HG03175 (cell line): Measurements from ENCODE around the gene TCF12.
A peak's percentile ranks its signal among the peaks of the same experiment; 100 is the strongest.
"Not testable (repeated sequence)": the region's sequence is repeated elsewhere in the genome, so short reads cannot be mapped to it uniquely, and the experiment has no call there.

Experiments
- ATAC-seq: cut with Tn5 transposase; IDR thresholded peaks from one replicate; pipeline ENCODE4 v1.9.1; 2021; ENCODE audit warnings: mild to moderate bottlenecking, moderate library complexity; ENCODE audit not compliant: unreplicated experiment

The TCF12 gene

DNA sequence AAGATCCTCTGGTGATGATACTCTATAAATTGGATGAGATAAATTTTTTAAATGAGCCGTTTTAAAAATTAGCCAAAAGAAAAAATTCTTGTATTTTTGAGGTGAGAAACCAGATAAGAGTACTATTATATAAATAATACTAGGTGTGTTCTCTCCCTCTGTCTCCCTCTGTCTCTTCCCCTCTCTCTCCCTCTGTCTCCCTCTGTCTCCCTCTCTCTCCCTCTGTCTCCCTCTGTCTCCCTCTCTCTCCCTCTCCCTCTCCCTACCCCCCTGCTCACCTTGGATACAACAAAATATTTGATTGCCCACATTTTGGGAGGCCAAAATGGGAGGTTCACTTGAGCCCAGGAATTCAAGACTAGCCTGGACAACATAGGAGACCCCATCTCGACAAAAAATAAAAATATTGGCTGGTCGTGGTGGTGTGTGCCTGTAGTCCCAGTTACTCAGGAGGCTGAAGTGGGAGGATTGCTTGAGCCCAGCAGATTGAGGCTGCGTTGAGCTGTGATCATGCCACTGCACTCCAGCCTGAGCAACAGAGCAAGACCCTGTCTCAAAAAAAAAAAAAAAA, 168.5 kb downstream of the TCF12 start:
- no peak for ATAC-seq

DNA sequence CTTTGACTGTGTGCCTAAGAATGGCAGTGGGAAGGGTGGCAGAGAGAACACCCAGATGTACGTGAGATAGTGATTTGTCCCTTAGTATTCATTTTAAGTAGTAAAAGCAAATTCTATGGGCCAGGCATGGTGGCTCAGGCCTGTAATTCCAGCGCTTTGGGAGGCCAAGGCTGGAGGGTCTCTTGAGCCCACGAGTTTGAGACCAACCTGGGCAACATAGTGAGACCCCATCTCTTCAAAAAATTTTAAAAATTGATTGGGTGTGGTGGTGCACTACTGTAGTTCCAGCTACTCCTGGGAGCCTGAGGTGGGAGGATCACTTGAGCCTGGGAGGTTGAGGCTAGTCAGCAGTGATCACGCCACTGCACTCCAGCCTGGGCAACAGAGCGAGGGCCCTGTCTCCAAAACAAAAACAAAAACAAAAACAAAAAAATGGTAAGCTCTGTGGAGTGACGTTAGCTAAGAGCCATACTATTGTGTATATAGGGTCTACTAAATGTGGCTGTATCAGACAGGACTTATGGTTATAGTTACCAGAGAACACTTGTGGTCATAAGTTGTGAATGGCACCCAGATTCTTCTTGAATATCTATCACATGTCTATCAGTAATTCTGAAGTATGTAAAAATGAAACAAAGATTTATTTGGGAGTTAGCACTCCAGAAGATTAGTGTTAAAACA, 171.5 kb downstream of the TCF12 start:
- ATAC-seq = no peak

DNA sequence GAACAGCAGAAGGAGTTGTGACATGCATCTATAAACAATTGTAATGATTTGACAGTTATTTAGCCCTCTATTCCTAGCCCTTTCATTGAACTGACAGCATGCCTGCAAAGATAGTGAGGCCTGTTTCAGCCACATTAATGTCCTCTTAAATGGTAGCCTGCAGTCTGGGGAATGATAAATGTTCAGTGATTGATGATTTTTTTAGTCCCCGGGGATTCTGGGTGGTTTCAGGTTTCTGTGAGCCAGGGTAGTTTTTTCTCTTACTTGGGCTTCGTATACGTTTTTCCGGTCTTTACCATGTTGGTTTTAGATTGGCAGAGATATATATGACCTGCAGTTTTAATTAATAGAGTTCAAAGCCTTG, 172.0 kb downstream of the TCF12 start:
- ATAC-seq = no peak

DNA sequence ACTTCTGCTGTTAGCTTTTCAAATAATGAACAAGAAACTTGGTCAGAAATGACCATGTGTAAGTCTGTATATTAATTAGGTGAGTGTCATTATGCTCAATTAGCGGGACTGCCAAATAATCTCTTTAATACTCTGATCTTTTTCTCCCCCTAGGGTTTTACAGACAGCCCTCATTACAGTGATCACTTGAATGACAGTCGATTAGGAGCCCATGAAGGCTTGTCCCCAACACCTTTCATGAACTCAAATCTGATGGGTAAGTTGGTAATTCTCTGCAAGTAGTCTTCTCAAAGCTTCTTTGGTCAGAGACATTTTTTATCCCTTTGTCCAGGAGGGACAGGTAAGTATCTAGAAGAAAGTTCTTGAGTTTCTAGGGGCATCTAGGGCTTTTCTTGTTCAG, 173.2 kb downstream of the TCF12 start:
- ATAC-seq = no peak

DNA sequence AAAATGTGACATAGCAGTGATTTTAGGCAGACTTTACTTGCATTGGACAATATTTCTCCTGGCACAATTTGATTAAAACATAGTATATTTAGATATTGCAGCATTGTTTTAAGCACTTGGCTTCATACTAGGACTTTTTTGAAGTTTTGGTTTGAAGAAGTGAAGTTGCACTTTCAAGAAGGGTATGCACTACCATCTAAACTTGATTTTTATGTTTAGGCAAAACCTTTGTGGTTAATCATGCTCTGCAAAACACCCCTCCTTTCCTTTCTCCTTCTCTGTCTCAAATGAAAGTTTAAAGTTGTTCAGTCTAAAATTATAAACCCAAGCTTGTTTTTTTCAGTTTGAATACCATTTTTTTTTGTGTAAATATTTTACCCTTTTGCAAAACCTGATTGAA, 173.8 kb downstream of the TCF12 start:
- no peak for ATAC-seq

DNA sequence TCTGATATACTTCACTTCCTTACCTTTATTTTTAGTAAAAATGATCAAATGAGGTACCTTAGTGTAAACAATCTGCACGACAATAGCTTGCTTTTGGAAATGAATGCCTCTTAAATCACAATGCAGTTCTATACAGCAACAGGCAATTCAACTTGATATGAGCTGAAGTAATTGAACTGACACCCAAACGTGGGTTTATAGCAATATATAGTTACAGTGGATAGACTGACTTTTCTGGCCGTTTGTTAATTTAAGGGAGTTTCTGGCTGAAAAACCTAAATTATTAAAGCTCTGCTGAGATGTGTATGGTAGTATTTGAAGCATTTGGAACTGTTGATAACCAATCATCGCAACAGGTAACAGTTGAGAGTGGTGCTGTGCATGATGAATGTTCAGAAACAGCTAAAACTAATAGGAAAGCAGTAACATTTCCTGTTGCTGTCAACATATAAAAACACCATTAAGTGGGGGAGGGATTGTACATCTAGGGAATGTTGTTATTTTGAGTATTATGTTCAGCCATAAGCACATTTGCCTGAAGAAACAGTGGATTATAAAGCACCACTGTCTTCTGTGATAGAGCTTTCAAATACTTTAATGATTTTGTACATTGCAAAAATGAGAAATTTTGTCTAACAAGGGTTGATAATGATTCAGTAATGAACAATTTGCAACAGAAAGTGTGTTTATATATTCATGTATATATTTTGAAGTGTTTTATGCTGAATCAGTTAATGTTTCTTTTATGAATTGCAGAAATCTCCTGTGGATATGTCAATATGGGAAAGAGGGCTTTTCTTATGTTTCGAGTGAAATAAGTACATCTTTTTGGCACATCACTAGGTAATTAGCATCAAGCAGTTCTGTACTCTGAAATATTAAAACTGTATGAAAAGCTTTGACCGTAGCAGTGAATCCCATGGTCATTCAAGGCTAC, 176.1 kb downstream of the TCF12 start:
- no peak for ATAC-seq

DNA sequence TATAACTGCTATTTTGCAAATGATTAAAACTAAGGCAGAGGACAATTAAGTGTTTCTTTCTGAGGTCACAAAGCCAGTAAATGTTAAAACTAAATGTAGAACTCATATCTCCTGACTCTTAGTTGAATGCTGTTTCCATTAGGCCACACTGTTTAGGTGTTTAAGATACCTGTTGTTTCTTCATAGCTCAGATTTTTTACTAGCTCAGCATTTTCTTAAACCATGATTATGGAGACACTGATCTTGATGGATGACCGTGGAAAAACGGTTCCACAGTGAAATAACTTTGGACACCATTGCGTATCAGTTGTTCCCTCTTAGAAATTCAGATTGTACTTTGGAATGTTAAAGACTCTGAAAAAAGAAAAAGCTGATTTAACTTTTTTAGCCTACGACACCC, 177.5 kb downstream of the TCF12 start:
- no peak for ATAC-seq

DNA sequence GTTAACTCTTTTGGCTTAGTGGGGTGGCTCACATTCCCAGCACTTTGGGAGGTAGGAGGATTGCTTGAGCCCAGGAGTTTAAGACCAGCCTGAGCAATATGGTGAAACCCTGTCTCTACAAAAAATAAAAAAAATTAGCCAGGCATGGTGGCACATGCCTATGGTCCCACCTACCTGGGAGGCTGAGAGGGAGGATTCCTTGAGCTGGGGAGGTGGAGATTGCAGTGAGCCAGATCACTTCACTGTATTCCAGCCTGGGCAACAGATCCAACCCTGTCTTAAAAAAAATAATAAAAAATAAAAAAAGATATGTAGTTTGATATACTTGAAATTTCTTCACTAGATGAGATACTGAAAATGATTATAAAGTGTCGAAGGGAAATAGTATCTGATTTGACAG, 178.8 kb downstream of the TCF12 start:
- no peak for ATAC-seq

DNA sequence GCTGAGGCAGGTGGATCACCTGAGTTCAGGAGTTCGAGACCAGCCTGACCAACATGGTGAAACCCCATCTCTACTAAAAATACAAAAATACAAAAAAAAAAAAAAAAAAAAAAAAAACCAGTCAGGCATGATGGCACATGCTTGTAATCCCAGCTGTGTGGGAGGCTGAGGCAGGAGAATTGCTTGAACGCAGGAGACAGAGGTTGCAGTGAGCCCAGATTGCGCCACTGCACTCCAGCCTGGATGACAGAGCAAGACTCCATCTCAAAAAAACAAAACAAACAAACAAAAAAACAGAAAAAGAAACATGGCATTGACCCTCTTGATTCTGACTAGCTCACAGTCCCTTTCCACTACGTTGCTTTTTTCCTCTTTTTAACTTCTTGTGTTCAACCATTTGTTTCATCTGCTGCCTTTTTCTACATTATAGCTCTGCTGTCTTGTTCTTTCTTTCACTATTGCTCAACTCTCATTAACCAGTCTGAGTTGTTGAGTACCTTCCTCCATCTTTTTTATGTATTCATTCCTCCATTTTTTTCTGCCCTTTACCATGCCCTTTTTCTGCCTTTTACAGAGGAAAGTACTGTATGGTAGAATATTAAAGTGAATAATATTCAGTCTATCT, 179.6 kb downstream of the TCF12 start:
- not testable (repeated sequence) for ATAC-seq

DNA sequence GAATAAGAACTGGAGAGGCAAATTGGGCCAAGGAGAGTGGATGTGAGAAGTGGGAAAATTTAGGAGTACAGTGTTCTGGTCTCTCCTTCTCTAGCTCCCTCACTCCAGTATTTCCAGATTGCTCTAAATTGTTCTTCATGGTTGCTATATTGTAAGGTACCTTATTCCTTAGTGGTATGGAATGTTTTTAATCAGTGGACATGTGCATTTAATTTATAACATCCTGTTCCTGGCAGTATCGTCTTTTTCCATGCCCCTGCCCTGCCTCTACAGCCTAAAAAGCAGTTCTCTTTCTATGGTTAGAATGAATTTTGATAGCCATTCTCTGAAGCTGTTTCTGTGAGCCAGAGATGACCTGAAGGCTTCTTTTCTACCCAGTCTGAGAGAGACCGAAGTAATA, 180.5 kb downstream of the TCF12 start:
- no peak for ATAC-seq

DNA sequence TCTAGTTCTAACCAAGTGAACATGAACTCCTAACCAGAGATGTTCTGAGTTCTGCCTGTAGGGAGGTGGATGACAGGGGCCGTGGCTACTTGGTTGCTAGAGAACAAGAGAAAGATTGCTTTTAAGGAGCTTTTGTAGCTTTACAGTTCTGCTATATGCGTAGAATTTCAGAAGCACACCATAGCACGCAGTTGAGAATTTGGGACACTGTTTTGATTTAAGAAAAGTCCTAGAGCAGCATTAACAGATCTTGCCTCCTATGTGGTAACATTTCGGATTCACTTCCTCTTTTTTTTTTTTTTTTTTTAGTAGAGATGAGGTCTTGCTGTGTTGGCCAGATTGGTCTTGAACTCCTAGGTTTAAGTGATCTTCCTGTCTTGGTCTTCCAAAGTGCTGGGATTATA, 181.7 kb downstream of the TCF12 start:
- no peak for ATAC-seq

DNA sequence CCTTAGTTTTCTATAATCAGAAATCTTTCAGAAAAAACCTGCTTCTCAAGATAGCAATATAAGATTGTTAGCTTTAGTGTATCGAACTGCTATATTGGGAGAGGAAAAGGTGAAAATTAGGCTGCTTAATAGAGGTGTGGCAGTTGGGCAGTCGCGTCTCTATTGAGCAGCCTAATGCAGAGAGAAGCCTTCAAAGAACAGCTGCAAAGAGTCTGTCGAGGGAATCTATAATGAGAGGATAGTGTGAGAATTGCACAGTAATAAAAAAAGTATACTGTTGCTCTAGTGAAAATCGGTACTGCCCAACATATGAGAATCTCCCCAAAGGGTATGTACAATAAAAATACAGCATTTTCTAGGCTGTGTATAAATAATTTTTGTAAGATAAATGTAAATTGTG, 184.4 kb downstream of the TCF12 start:
- ATAC-seq = no peak

DNA sequence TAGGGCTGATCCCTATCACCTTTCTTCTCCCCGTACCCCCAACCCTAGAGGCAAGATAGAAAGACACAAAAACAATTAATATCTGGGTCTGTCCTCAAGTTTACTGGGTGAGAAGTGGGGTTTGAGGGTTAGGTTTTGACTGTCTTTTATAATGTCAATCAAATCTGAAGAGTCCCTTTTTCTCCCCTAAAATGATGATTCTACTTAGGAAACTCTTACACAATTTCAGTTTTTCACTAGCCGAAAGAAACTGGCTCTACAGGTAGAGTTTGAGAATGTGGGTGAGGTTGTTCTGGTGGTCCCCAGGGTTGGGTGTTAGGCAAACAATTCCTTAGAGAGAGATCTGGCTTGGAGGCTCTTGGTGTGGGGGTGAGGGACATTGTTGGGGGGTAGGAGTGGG, 189.9 kb downstream of the TCF12 start:
- ATAC-seq = no peak

DNA sequence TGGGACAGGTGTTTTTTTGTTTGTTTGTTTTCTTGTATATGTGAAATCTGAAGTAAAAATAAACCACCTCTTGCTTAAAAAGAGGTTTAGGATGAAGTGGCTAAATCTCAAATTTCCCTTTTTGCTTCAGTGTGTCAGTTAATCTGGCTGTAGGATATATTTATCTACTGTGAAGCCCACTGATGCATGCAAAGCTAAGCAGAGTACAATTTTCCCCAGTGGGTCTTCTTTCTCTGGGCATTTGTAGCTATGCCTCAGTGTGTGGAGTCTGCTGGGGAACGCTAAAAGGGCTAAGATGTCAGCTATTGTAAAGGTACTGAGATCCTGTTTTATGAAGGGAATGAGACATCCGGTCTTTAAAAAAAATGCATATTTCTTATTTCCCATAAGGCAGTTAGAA, 190.6 kb downstream of the TCF12 start:
- no peak for ATAC-seq

DNA sequence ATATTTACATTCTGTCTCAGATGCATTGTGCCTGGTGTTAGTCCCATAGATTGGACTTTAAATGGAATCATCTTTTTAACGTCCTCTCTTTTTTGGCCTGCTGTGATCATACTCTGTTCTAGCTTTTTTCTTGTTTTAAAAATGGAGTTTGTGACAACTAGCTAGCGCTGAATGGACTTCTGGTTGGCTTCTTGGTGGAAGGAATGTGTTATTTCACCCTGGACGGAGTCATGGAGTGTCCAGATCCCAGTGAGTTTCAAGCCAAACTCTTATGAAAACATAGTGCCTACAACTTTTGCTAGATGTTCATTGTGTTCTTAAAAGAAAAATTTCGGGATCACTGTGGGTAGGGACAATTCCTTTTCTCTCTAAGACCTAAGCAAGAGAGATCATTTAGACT, 192.6 kb downstream of the TCF12 start:
- ATAC-seq = no peak

DNA sequence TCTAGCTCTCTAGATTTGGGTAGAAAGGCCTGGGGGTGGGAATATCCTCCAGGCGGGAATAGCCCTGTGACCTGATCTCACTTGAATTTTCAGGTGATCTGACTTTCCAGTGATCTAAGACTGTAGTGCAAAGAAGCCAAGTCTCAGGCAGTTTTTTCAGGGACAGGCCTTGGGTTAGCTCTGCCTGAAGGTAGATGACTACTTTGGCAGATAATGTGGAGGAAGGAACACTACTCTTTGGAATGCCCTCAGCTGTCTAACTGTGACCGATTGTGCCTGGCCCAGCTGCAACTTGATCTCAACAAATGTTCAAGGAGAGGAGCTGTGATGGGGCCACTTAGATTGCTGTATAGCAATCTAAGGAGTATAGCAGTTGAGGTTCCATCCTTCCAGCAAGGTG, 193.7 kb downstream of the TCF12 start:
- ATAC-seq = no peak

DNA sequence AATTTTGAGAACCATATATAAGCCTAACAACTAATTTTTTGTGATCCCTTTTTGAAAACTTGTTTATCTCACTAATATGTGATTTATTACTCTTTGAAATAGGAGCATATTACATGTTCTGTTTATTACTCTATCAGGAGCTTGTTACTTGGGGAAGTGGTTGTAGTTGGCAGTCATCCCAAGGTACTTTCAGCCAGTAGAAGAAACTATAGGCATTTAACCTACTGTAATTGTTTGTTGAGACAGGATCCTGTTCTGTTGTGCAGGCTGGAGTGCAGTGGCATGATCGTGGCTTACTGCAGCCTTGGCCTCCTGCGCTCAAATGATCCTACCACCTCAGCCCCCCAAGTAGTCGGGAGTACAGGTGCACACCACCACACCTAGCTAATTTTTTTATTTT, 195.6 kb downstream of the TCF12 start:
- no peak for ATAC-seq

DNA sequence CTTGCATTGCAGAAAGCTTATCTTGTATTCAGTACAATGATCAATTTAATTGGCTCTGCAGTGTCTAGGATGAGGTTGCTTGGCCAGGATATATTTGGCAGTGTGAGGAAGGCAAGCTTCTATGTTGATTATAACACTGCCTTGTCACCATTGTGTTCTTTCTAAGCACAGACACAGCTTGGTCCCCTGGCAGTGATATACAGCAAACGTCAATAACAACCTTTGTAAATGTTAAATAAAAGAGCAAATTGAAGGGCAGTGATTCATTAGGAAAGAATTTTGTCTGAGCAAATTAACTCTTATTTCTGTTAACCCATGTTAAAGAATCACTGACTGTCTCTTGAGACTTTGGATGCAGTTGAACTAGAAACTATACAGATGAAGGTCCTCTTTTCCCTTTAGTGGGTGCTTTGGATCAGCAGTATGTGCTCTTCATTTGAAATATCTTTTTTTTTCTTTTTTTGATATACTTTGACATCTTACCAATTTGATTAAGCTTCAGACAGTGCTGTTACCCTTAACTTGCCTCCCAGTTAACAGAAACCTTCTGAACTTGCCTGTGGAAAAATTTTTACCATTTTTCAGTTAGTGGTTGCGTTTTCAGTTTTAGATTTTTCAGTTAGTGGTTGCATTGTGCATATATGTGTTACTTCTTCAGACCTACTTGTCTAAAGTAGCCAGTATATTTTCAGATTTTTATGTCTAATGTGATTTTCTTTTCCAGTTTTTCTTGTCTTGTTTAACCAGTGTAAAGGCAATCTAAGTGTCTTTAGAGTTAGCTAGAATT, 199.8 kb downstream of the TCF12 start:
- ATAC-seq = peak; percentile 46

DNA sequence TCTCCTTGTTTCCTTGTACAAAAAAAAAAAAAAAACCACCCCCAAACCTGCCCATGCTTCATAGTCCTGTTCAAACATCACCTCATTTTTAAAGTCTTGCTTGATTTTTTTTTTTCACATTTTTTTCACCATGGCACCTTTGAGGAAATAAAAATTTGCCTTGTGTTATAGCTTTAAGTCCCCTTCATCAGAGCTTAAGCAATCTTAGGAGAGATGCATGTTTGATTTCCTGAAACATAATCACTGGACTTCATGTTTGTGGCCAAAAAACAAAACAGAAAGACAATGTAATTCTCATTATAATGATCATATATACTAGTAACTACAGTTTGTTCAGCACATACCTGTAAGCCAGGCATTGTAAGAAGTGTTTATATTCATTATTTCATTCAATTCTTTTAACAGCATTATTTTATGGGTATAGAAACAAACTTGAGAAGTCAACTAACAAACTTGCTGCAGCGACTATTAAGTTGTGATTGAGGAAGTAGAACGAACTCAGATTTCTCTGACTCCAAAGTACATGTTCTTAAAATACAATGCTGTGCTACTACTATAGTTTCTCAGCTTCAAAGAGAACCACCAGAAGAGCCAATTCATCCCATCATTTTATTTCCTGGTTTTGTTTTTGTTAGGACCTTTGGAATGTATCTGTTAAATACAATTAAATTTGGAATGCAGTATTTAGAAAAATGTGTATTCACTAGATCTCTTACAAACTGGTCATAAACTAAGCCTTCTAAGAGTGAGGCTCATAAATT, 203.8 kb downstream of the TCF12 start:
- no peak for ATAC-seq

DNA sequence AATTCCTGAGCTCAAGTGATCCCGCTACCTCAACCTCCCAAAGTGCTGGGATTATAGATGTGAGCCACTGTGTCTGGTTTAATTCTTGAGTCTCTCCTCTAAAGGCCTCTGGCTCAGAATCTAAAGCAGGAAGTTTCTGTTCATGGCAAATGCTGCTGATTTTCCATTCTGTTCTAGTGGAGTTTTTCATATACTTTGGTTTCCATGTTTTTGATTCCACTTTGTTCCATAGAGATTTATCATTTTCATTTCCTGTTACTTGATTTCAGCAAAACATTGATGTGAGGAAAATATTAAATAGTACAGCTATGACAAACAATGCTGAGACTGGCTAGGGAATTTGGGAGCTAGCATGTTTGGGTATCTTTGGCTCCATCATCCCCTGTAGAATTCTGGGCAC, 205.6 kb downstream of the TCF12 start:
- ATAC-seq = no peak
